DND-41 (cell line): Measurements from ENCODE around the gene KIAA1671.

ENCODE experiments used
- ATAC-seq: fragments of 200-7000 bp; cut with Tn5 transposase; 3 replicates; pipeline ENCODE4 v1.9.1; 2021; ENCODE audit warnings: low read depth; ENCODE audit not compliant: insufficient read depth
- DNase-seq: peaks from one replicate; pipeline ENCODE4 v3.0.0-alpha.2; 2020
- H2AFZ ChIP-seq: 2 replicates; pipeline ENCODE4 v1.6.0; 2012; ENCODE audit warnings: low read depth, low read length
- H3K27ac ChIP-seq: 2 replicates; pipeline ENCODE4 v1.5.1; 2012; ENCODE audit warnings: low read length, inconsistent platforms
- H3K27me3 ChIP-seq: fragments of 200-600 bp; sonication (generic); 2 replicates; pipeline ENCODE4 v1.6.0; 2012; ENCODE audit warnings: low read length, mild to moderate bottlenecking, inconsistent platforms; ENCODE audit not compliant: insufficient read depth, poor library complexity
- H3K36me3 ChIP-seq: 2 replicates; pipeline ENCODE4 v1.5.1; 2012; ENCODE audit warnings: low read length, inconsistent platforms; ENCODE audit not compliant: insufficient read depth
- H3K4me1 ChIP-seq: 2 replicates; pipeline ENCODE4 v1.5.1; 2012; ENCODE audit warnings: mild to moderate bottlenecking, low read length; ENCODE audit not compliant: insufficient read depth
- H3K4me2 ChIP-seq: 2 replicates; pipeline ENCODE4 v1.6.0; 2012; ENCODE audit warnings: mild to moderate bottlenecking, moderate library complexity, low read length, inconsistent platforms; ENCODE audit not compliant: insufficient read depth
- H3K4me3 ChIP-seq, 2 experiments: fragments of 200-600 bp in 1 of 2; shearing (Covaris generic) in 1 of 2; 2 replicates each; pipeline ENCODE4 v1.5.1; 2012 to 2016; ENCODE audit warnings: inconsistent platforms in 2 of 2, low read length in 2 of 2, mild to moderate bottlenecking in 2 of 2, low read depth in 1 of 2, moderate library complexity in 1 of 2
- H3K79me2 ChIP-seq: 2 replicates; pipeline ENCODE4 v1.6.0; 2012; ENCODE audit warnings: low read length, inconsistent platforms; ENCODE audit not compliant: insufficient read depth
- H3K9ac ChIP-seq: 2 replicates; pipeline ENCODE4 v1.6.0; 2012; ENCODE audit warnings: low read depth, mild to moderate bottlenecking, inconsistent platforms, low read length, moderate library complexity
- H3K9me3 ChIP-seq: 2 replicates; pipeline ENCODE4 v1.5.1; 2012; ENCODE audit warnings: low read length, moderate library complexity, mild to moderate bottlenecking, inconsistent platforms; ENCODE audit not compliant: insufficient read depth, severe bottlenecking
- H4K20me1 ChIP-seq: 2 replicates; pipeline ENCODE4 v1.6.0; 2012; ENCODE audit warnings: low read length; ENCODE audit not compliant: insufficient read depth
- CTCF ChIP-seq: IDR thresholded peaks from 2 replicates; pipeline ENCODE4 v1.5.1; 2012; ENCODE audit warnings: borderline replicate concordance, low read length, moderate library complexity, mild to moderate bottlenecking; ENCODE audit not compliant: poor library complexity, severe bottlenecking; ENCODE audit errors: extremely low read depth
- EZH2 ChIP-seq: IDR thresholded peaks from 3 replicates; pipeline ENCODE4 v1.6.1; 2012; ENCODE audit warnings: borderline replicate concordance, low read depth, mild to moderate bottlenecking, moderate library complexity, low read length, inconsistent platforms; ENCODE audit not compliant: severe bottlenecking

Gene KIAA1671

DNA sequence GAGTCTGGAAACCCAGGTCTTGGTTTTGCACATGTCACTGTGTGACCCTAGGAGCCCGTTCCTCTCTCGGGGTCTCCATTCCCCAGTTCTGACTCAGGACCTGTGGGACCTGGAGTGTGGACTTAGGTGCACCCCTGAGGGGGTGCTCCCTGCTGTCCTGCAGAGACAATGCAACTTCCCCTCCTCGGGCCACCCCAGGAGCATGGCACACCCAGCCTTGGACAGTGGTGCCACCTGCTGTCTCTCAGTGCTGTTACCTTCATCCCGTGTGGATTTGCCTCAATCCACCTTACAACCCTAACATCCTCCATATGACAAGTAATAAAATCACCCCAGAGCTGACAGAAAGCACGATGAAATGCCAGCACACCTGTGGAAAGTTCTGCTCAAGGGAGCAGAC lies 219.6 kb downstream of the KIAA1671 start:
- H2AFZ ChIP-seq: no peak overlapping the region
- no peak overlapping the region for H3K27ac ChIP-seq
- H3K9me3 ChIP-seq: no peaks in the 10 kb centered on the region
- peaks cover under 1% of the 10 kb centered on the region for H3K27me3 ChIP-seq
- H3K4me2 ChIP-seq: no peak overlapping the region
- H4K20me1 ChIP-seq: no peaks in the 10 kb centered on the region
- H3K79me2 ChIP-seq: no peaks in the 10 kb centered on the region
- no peaks in the 10 kb centered on the region for H3K36me3 ChIP-seq
- DNase-seq: no peak
- H3K4me1 ChIP-seq: no peaks in the 10 kb centered on the region
- H3K4me3 ChIP-seq: no peak overlapping the region
- peak; percentile 37 for TF ChIP-seq CTCF
- no peak for TF ChIP-seq EZH2
- ATAC-seq: no peak
- H3K9ac ChIP-seq: no peak overlapping the region

- no peaks in the 10 kb centered on the region for H3K27me3 ChIP-seq
- no peak for ATAC-seq
- no peak overlapping the region for H3K27ac ChIP-seq
- H2AFZ ChIP-seq: no peak overlapping the region
- H4K20me1 ChIP-seq: no peaks in the 10 kb centered on the region
- H3K36me3 ChIP-seq: no peaks in the 10 kb centered on the region
- H3K4me2 ChIP-seq: no peak overlapping the region
- H3K4me3 ChIP-seq: no peak overlapping the region
- no peak overlapping the region for H3K9ac ChIP-seq
- no peak for DNase-seq
- H3K4me1 ChIP-seq: no peaks in the 10 kb centered on the region
- no peaks in the 10 kb centered on the region for H3K9me3 ChIP-seq
- no peaks in the 10 kb centered on the region for H3K79me2 ChIP-seq
- TF ChIP-seq CTCF: no peak
These were observed 221.8 kb downstream of the KIAA1671 start for GRCh38 chr22:25174156-25174887.

GRCh38 chr22:25174888-25175411 lies 222.4 kb downstream of the KIAA1671 start:
- Histone ChIP-seq H2AFZ (no peak overlapping the region), H3K4me3 (no peak overlapping the region), H3K36me3 (no peaks in the 10 kb centered on the region), H3K79me2 (no peaks in the 10 kb centered on the region), H3K9ac (no peak overlapping the region), H3K4me2 (no peak overlapping the region), H4K20me1 (no peaks in the 10 kb centered on the region), H3K27me3 (no peaks in the 10 kb centered on the region), H3K9me3 (no peaks in the 10 kb centered on the region), H3K4me1 (no peaks in the 10 kb centered on the region), H3K27ac (no peak overlapping the region)
- DNase-seq (no peak), ATAC-seq (no peak)
- no peak for TF ChIP-seq CTCF
- TF ChIP-seq EZH2: no peak

- no peaks in the 10 kb centered on the region for H3K79me2 ChIP-seq
- H3K9ac ChIP-seq: no peak overlapping the region
- no peaks in the 10 kb centered on the region for H3K4me1 ChIP-seq
- H3K9me3 ChIP-seq: no peaks in the 10 kb centered on the region
- H3K4me2 ChIP-seq: no peak overlapping the region
- H3K27ac ChIP-seq: no peak overlapping the region
- H3K4me3 ChIP-seq: no peak overlapping the region
- no peak overlapping the region for H2AFZ ChIP-seq
- no peaks in the 10 kb centered on the region for H3K27me3 ChIP-seq
- no peaks in the 10 kb centered on the region for H4K20me1 ChIP-seq
- H3K36me3 ChIP-seq: no peaks in the 10 kb centered on the region
- no peak for TF ChIP-seq CTCF
- no peak for TF ChIP-seq EZH2
- DNase-seq: no peak
- ATAC-seq: no peak
These were observed 223.7 kb downstream of the KIAA1671 start for GRCh38 chr22:25176175-25176574.
